ENCODE data around the gene SPON2. TPM values are rescaled to one million over a fixed set of nuclear protein-coding genes. Genes with fewer than 3 reads are reported as not detected.

Gene SPON2
- total RNA-seq, 2 experiments from 2014 or later: 8.4 to 35.3 TPM

DNA sequence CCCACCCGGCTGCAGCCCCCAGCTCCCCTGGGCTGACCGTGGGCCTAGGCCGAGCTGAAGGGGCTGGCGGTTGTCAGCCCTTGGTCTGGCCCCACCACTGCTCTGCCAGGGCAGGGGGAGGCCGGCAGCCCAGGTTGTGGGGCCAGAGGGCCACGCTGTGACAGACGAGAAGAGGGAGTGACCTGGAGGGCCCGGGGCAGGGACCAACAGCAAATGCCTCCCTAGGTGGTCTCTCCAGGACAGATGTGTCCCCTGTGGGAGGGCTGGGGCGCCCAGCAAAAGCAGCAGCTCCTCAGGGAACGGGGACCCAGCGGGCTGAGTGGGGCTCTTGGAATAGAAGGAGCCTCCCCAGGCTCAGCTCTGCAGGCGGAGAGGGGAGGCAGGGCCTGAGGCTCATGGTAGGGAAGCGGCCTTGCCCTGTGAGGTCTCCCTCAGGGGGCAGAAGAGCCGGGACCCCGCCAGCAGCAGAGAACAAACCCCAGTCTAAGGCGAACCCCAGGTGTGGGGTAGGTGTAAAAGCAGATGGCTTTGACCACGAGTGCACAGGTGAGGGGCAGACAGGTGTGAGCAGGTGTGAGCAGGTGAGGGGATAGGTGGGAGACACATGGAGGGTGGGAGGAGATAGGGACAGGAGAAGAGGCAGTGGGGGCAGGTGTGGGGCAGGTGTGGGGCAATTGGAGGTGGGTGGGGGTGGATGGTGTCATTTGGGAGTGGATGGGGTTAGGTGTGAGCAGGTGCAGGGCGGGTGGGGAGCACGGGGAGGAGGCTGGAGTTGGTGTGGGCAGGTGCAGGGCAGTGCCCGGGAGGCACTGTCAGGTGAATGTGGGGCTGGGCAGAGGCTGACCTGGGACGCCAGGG lies 34.1 kb upstream of the SPON2 start:
- intact Hi-C loops (cut with micrococcal nuclease; ENCODE audit: unreplicated experiment): no loop called here
- DNase-seq (ENCODE audit: low spot score): no peak
- Histone ChIP-seq H3K4me1 (ENCODE audit: insufficient read depth, low read length, poor library complexity, severe bottlenecking) (peaks cover 9% of the 10 kb centered on the region), H3K79me2 (ENCODE audit: insufficient read depth, low read depth, low read length) (no peaks in the 10 kb centered on the region), H3K36me3 (ENCODE audit: insufficient read depth, low read length) (peaks cover 36% of the 10 kb centered on the region), H4K20me1 (ENCODE audit: insufficient read depth, low read length) (no peaks in the 10 kb centered on the region), H3K4me2 (ENCODE audit: low read length) (no peak overlapping the region), H3K4me3 (ENCODE audit: low read depth, low read length, poor library complexity, severe bottlenecking) (no peak overlapping the region), H3K27ac (ENCODE audit: low read depth, low read length, poor library complexity, severe bottlenecking) (no peak overlapping the region), H2AFZ (ENCODE audit: low read length) (no peak overlapping the region), H3K9me3 (ENCODE audit: low read length) (no peaks in the 10 kb centered on the region), H3K9me2 (ENCODE audit: insufficient read depth, low read length) (no peaks in the 10 kb centered on the region)
- ChIA-PET CTCF (ENCODE audit: unreplicated experiment) (no interaction called here), POLR2A (no interaction called here)
- no peak for TF ChIP-seq EZH2phosphoT487 (IDR thresholded peaks at IDR 0.05; ENCODE audit: borderline replicate concordance, low read depth, low read length)
- TF ChIP-seq, protein P1, sequence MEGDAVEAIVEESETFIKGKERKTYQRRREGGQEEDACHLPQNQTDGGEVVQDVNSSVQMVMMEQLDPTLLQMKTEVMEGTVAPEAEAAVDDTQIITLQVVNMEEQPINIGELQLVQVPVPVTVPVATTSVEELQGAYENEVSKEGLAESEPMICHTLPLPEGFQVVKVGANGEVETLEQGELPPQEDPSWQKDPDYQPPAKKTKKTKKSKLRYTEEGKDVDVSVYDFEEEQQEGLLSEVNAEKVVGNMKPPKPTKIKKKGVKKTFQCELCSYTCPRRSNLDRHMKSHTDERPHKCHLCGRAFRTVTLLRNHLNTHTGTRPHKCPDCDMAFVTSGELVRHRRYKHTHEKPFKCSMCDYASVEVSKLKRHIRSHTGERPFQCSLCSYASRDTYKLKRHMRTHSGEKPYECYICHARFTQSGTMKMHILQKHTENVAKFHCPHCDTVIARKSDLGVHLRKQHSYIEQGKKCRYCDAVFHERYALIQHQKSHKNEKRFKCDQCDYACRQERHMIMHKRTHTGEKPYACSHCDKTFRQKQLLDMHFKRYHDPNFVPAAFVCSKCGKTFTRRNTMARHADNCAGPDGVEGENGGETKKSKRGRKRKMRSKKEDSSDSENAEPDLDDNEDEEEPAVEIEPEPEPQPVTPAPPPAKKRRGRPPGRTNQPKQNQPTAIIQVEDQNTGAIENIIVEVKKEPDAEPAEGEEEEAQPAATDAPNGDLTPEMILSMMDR (conservative IDR thresholded peaks at IDR 0.05; ENCODE audit: low read length): no peak
- BruUV-seq (replicated peaks): no TSS peak

DNA sequence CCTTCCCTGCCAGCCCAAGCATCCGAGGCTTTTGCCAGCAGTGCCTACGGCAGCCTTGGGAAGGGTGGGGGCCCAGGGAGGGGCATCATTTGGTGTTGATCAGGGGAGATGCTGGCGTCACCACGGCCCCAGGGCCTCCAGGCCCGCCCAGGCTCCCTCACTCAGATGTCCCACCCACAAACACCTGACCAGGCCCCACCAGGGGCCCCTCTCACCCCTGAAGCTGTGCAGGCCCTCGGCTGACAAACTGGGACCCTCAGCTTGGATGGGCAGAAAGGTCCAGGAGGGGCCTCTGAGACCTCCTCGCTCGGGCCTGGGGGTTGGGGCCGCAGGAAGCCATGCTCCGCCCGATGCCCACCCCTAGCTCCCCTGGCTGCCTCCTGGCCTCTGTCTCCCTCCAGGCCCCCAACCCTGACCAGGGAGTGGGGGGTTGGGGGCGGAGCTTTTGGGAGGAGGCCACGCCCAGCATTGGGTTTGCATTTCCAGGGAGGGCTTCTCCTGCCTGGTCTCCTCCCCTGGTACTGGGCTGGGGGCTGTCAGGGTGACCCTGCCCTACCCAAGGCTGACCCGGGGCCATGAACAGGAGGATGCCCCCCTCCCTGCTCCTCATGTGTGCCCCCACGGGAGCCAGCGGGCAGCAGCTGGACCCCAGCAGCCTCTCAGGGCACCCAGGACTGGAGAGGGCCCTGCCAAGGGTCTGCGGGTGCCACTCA lies 33.4 kb upstream of the SPON2 start:
- H3K27ac ChIP-seq (ENCODE audit: low read depth, low read length, poor library complexity, severe bottlenecking): no peak overlapping the region
- H3K36me3 ChIP-seq (ENCODE audit: insufficient read depth, low read length): peaks cover 28% of the 10 kb centered on the region
- no peak overlapping the region for H3K4me2 ChIP-seq (ENCODE audit: low read length)
- H4K20me1 ChIP-seq (ENCODE audit: insufficient read depth, low read length): no peaks in the 10 kb centered on the region
- DNase-seq (ENCODE audit: low spot score): no peak
- H2AFZ ChIP-seq (ENCODE audit: low read length): no peak overlapping the region
- peaks cover 17% of the 10 kb centered on the region for H3K4me1 ChIP-seq (ENCODE audit: insufficient read depth, low read length, poor library complexity, severe bottlenecking)
- TF ChIP-seq, protein P1 (conservative IDR thresholded peaks at IDR 0.05; ENCODE audit: low read length): no peak
- TF ChIP-seq EZH2phosphoT487 (IDR thresholded peaks at IDR 0.05; ENCODE audit: borderline replicate concordance, low read depth, low read length): no peak
- intact Hi-C loops (cut with micrococcal nuclease; ENCODE audit: unreplicated experiment): no loop called here
- H3K9me3 ChIP-seq (ENCODE audit: low read length): no peaks in the 10 kb centered on the region
- H3K9me2 ChIP-seq (ENCODE audit: insufficient read depth, low read length): no peaks in the 10 kb centered on the region
- no peak overlapping the region for H3K4me3 ChIP-seq (ENCODE audit: low read depth, low read length, poor library complexity, severe bottlenecking)
- ChIA-PET POLR2A (no interaction called here), CTCF (ENCODE audit: unreplicated experiment) (no interaction called here)
- no peaks in the 10 kb centered on the region for H3K79me2 ChIP-seq (ENCODE audit: insufficient read depth, low read depth, low read length)
- BruUV-seq (replicated peaks): no TSS peak
